HG03378 (cell line): Measurements from ENCODE around the gene MINDY1.

ENCODE experiments used
- ATAC-seq: cut with Tn5 transposase; IDR thresholded peaks from one replicate; pipeline ENCODE4 v1.9.1; 2021; ENCODE audit warnings: mild to moderate bottlenecking, moderate library complexity; ENCODE audit not compliant: unreplicated experiment

The MINDY1 gene

GRCh38 chr1:151012684-151013471 lies 6.2 kb upstream of the MINDY1 start:
- ATAC-seq, result no peak

- no peak for ATAC-seq
Observed at GRCh38 chr1:151011154-151011850, 4.6 kb upstream of the MINDY1 start.

- no peak for ATAC-seq
Observed at GRCh38 chr1:151010346-151010726, 3.6 kb upstream of the MINDY1 start.

GRCh38 chr1:151009674-151010345 lies 3.1 kb upstream of the MINDY1 start:
- ATAC-seq, result no peak

- no peak for ATAC-seq
Observed at GRCh38 chr1:151009206-151009587, 2.5 kb upstream of the MINDY1 start.

- peak; percentile 47 for ATAC-seq
Observed at GRCh38 chr1:151008244-151009205, 1.8 kb upstream of the MINDY1 start, which contains the start of gene PRUNE1. TSS of gene PRUNE1 (plus strand) at chr1:151008449. CDS start at chr1:151008633, 184 bp downstream.

- no peak for ATAC-seq
Observed at GRCh38 chr1:151007853-151008243, 1.1 kb upstream of the MINDY1 start.

- no peak for ATAC-seq
Observed at GRCh38 chr1:151005729-151006319, 878 bp downstream of the MINDY1 start.

GRCh38 chr1:151003180-151003579 lies 3.5 kb downstream of the MINDY1 start:
- ATAC-seq, result no peak

GRCh38 chr1:151002611-151003010 lies 4.1 kb downstream of the MINDY1 start:
- ATAC-seq, result no peak

- no peak for ATAC-seq
Observed at GRCh38 chr1:151002051-151002450, 4.7 kb downstream of the MINDY1 start.

GRCh38 chr1:151001602-151002001 lies 5.1 kb downstream of the MINDY1 start:
- ATAC-seq, result no peak

GRCh38 chr1:151000408-151000807 lies 6.3 kb downstream of the MINDY1 start:
- ATAC-seq, result no peak

GRCh38 chr1:150999926-151000325 lies 6.8 kb downstream of the MINDY1 start:
- ATAC-seq, result no peak

GRCh38 chr1:150999051-150999674 lies 7.5 kb downstream of the MINDY1 start:
- ATAC-seq, result no peak

- no peak for ATAC-seq
Observed at GRCh38 chr1:150997949-150998348, 8.8 kb downstream of the MINDY1 start.

- ATAC-seq, result no peak
Observed at GRCh38 chr1:150997126-150997872, 9.4 kb downstream of the MINDY1 start.

GRCh38 chr1:150995896-150996295 lies 10.8 kb downstream of the MINDY1 start:
- no peak for ATAC-seq

- no peak for ATAC-seq
Observed at GRCh38 chr1:150995460-150995859, 11.2 kb downstream of the MINDY1 start.
